Measurements from ENCODE around the gene CHSY1.

The CHSY1 gene

GRCh38 chr15:101178479-101178878 lies 73.4 kb downstream of the CHSY1 start:
- no peak for DNase-seq (ENCODE audit: low read depth)
- H3K4me3 ChIP-seq (ENCODE audit: low read length) = no peak overlapping the region
- TF ChIP-seq CTCF (conservative IDR thresholded peaks at IDR 0.05; ENCODE audit: low read length) = no peak

GRCh38 chr15:101177866-101178265 lies 74.0 kb downstream of the CHSY1 start:
- no peak for TF ChIP-seq CTCF (conservative IDR thresholded peaks at IDR 0.05; ENCODE audit: low read length)
- no peak for DNase-seq (ENCODE audit: low read depth)
- no peak overlapping the region for H3K4me3 ChIP-seq (ENCODE audit: low read length)

GRCh38 chr15:101176625-101177024 lies 75.2 kb downstream of the CHSY1 start:
- TF ChIP-seq CTCF (conservative IDR thresholded peaks at IDR 0.05; ENCODE audit: low read length) = no peak
- DNase-seq (ENCODE audit: low read depth) = no peak
- H3K4me3 ChIP-seq (ENCODE audit: low read length) = no peak overlapping the region

GRCh38 chr15:101175401-101175800 lies 76.4 kb downstream of the CHSY1 start:
- DNase-seq (ENCODE audit: low read depth) = no peak
- H3K4me3 ChIP-seq (ENCODE audit: low read length) = no peak overlapping the region
- no peak for TF ChIP-seq CTCF (conservative IDR thresholded peaks at IDR 0.05; ENCODE audit: low read length)

GRCh38 chr15:101174152-101174920 lies 77.5 kb downstream of the CHSY1 start:
- DNase-seq (ENCODE audit: low read depth) = no peak
- no peak for TF ChIP-seq CTCF (conservative IDR thresholded peaks at IDR 0.05; ENCODE audit: low read length)
- no peak overlapping the region for H3K4me3 ChIP-seq (ENCODE audit: low read length)

- no peak for TF ChIP-seq CTCF (conservative IDR thresholded peaks at IDR 0.05; ENCODE audit: low read length)
- H3K4me3 ChIP-seq (ENCODE audit: low read length) = no peak overlapping the region
These were observed 78.4 kb downstream of the CHSY1 start for GRCh38 chr15:101173233-101174119.

More at GRCh38 chr15:101173233-101174119, 78.4 kb downstream of the CHSY1 start:
- DNase-seq (ENCODE audit: low read depth) = no peak
